ENCODE results near the gene PSMC4. TPM values are rescaled to one million over a fixed set of nuclear protein-coding genes. Genes with fewer than 3 reads are reported as not detected.

Gene PSMC4
- total RNA-seq, 1 donor, result 45.0 TPM

- H3K27me3 ChIP-seq (ENCODE audit: insufficient read depth, low read length), result peaks cover 45% of the 10 kb centered on the region
- H3K9me3 ChIP-seq (ENCODE audit: low read depth, low read length), result no peaks in the 10 kb centered on the region
- H3K4me3 ChIP-seq (ENCODE audit: low read length), result no peak overlapping the region
- H3K4me1 ChIP-seq (ENCODE audit: insufficient read depth, low read length), result peaks cover 14% of the 10 kb centered on the region
Observed at GRCh38 chr19:39963898-39964297, 7.1 kb upstream of the PSMC4 start.

DNA sequence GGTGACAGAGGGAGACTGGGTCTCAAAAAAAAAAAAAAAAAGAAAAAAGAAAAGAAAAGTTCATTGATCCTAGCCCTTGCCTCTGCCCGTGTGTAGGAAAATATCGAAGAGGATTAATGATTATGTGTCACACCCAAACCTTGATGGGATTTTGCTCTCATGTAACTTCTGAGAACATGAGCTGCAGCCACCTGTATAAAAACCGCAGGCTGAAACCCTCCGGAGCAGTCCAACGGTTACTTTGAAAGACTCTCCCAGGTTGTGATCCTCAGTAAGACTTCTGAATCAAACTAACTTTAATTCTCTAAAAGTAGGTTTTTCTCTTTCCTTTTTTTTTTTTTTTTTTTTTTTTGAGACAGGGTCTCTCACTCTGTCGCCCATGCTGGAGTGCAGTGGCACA, 4.3 kb upstream of the PSMC4 start:
- no peak overlapping the region for H3K4me3 ChIP-seq (ENCODE audit: low read length)
- H3K27me3 ChIP-seq (ENCODE audit: insufficient read depth, low read length), result peaks cover 30% of the 10 kb centered on the region
- peaks cover 32% of the 10 kb centered on the region for H3K4me1 ChIP-seq (ENCODE audit: insufficient read depth, low read length)
- H3K9me3 ChIP-seq (ENCODE audit: low read depth, low read length), result no peaks in the 10 kb centered on the region

GRCh38 chr19:39967561-39967960, 3.4 kb upstream of the PSMC4 start:
- Histone ChIP-seq H3K4me1 (ENCODE audit: insufficient read depth, low read length) (peaks cover 38% of the 10 kb centered on the region), H3K27me3 (ENCODE audit: insufficient read depth, low read length) (peaks cover 22% of the 10 kb centered on the region), H3K4me3 (ENCODE audit: low read length) (no peak overlapping the region), H3K9me3 (ENCODE audit: low read depth, low read length) (no peaks in the 10 kb centered on the region)

- Histone ChIP-seq H3K4me1 (ENCODE audit: insufficient read depth, low read length) (peaks cover 34% of the 10 kb centered on the region), H3K9me3 (ENCODE audit: low read depth, low read length) (no peaks in the 10 kb centered on the region), H3K4me3 (ENCODE audit: low read length) (no peak overlapping the region), H3K27me3 (ENCODE audit: insufficient read depth, low read length) (peaks cover 13% of the 10 kb centered on the region)
Observed at GRCh38 chr19:39968789-39969188, 2.2 kb upstream of the PSMC4 start.

- Histone ChIP-seq H3K27me3 (ENCODE audit: insufficient read depth, low read length) (peaks cover 9% of the 10 kb centered on the region), H3K4me3 (ENCODE audit: low read length) (no peak overlapping the region), H3K9me3 (ENCODE audit: low read depth, low read length) (no peaks in the 10 kb centered on the region), H3K4me1 (ENCODE audit: insufficient read depth, low read length) (peaks cover 33% of the 10 kb centered on the region)
Observed at GRCh38 chr19:39969266-39969665, 1.7 kb upstream of the PSMC4 start.

- Histone ChIP-seq H3K4me3 (ENCODE audit: low read length) (peak overlapping the region; percentile 72), H3K27me3 (ENCODE audit: insufficient read depth, low read length) (peaks cover 9% of the 10 kb centered on the region), H3K4me1 (ENCODE audit: insufficient read depth, low read length) (peaks cover 33% of the 10 kb centered on the region), H3K9me3 (ENCODE audit: low read depth, low read length) (no peaks in the 10 kb centered on the region)
Observed at GRCh38 chr19:39969681-39970424, 1.1 kb upstream of the PSMC4 start.

DNA sequence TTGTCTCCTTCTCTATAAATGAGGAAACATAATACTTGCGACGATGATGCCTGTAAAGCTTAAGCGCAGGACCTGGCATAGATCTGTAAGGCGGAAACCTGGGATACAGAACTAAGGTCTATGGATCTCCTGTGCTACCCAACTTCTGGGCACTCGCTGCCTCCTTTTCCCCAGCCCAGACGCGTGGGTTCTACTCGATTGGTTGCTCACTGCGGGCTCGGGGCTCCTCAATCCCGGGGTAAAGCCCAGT, 615 bp upstream of the PSMC4 start:
- peaks cover 9% of the 10 kb centered on the region for H3K27me3 ChIP-seq (ENCODE audit: insufficient read depth, low read length)
- H3K4me1 ChIP-seq (ENCODE audit: insufficient read depth, low read length), result peaks cover 33% of the 10 kb centered on the region
- peak overlapping the region; percentile 72 for H3K4me3 ChIP-seq (ENCODE audit: low read length)
- no peaks in the 10 kb centered on the region for H3K9me3 ChIP-seq (ENCODE audit: low read depth, low read length)

DNA sequence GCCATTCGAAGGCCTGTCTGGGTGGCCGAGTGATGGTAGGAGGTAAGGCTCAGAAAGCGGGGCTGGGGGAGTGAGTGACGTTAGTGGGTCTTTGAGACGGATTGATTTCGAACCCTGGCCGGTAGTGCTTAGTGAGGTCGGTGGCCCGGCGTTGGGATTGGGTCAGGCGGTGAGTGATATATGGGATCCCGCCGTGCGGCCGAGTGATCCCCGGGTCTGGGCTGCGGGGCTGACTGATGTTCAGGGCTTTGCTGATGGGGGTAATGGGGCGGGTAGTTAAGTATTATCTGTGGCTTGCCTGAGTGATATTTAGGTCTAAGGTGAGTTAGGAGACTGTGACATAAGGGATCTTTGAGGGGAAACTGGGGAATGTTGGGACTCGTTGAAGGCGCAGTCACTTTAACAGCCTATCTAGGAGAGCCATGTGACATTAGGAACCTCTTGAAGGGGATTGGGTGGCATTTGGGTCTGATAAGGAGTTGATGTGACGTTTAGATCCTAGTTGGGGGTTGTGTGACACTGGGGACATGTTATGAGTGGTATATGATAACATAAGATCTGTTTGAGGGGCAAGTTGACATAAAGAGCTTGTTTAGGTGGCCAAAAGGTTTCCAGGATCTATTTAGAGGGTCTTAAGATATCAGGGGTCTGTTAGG, 543 bp downstream of the PSMC4 start:
- Histone ChIP-seq H3K27me3 (ENCODE audit: insufficient read depth, low read length) (peaks cover 9% of the 10 kb centered on the region), H3K9me3 (ENCODE audit: low read depth, low read length) (no peaks in the 10 kb centered on the region), H3K4me1 (ENCODE audit: insufficient read depth, low read length) (peaks cover 33% of the 10 kb centered on the region), H3K4me3 (ENCODE audit: low read length) (peak overlapping the region; percentile 72)

GRCh38 chr19:39974377-39975155, 3.6 kb downstream of the PSMC4 start:
- H3K9me3 ChIP-seq (ENCODE audit: low read depth, low read length), result no peaks in the 10 kb centered on the region
- no peaks in the 10 kb centered on the region for H3K27me3 ChIP-seq (ENCODE audit: insufficient read depth, low read length)
- peaks cover 21% of the 10 kb centered on the region for H3K4me1 ChIP-seq (ENCODE audit: insufficient read depth, low read length)
- no peak overlapping the region for H3K4me3 ChIP-seq (ENCODE audit: low read length)

GRCh38 chr19:39982883-39983282, 11.9 kb downstream of the PSMC4 start:
- Histone ChIP-seq H3K4me3 (ENCODE audit: low read length) (no peak overlapping the region), H3K9me3 (ENCODE audit: low read depth, low read length) (peaks cover 30% of the 10 kb centered on the region), H3K27me3 (ENCODE audit: insufficient read depth, low read length) (no peaks in the 10 kb centered on the region), H3K4me1 (ENCODE audit: insufficient read depth, low read length) (no peaks in the 10 kb centered on the region)

- no peaks in the 10 kb centered on the region for H3K27me3 ChIP-seq (ENCODE audit: insufficient read depth, low read length)
- H3K4me1 ChIP-seq (ENCODE audit: insufficient read depth, low read length), result no peaks in the 10 kb centered on the region
- H3K9me3 ChIP-seq (ENCODE audit: low read depth, low read length), result peaks cover 30% of the 10 kb centered on the region
- H3K4me3 ChIP-seq (ENCODE audit: low read length), result no peak overlapping the region
Observed at GRCh38 chr19:39983695-39984300, 12.8 kb downstream of the PSMC4 start.

- Histone ChIP-seq H3K4me1 (ENCODE audit: insufficient read depth, low read length) (peaks cover 6% of the 10 kb centered on the region), H3K4me3 (ENCODE audit: low read length) (no peak overlapping the region), H3K9me3 (ENCODE audit: low read depth, low read length) (peaks cover 30% of the 10 kb centered on the region), H3K27me3 (ENCODE audit: insufficient read depth, low read length) (no peaks in the 10 kb centered on the region)
Observed at GRCh38 chr19:39986643-39987042, 15.7 kb downstream of the PSMC4 start.

DNA sequence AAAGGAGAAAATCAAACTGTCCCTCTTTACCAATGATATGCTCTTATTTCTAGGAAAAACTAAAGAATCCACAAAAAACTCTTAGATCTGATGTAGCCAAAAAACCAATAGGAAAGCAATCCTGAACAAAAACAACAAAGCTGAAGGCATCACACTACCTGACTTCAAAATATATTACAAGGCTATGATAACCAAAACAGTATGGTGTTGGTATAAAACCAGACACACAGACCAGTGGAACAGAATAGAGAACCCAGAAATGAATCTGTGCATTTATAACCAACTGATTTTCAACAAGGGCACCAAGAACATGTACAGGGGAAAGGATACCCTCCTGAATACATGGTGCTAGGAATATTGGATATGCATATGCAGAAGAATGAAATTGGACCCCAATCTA, 16.2 kb downstream of the PSMC4 start:
- Histone ChIP-seq H3K4me3 (ENCODE audit: low read length) (no peak overlapping the region), H3K4me1 (ENCODE audit: insufficient read depth, low read length) (peaks cover 6% of the 10 kb centered on the region), H3K27me3 (ENCODE audit: insufficient read depth, low read length) (no peaks in the 10 kb centered on the region), H3K9me3 (ENCODE audit: low read depth, low read length) (peaks cover 30% of the 10 kb centered on the region)

GRCh38 chr19:39987596-39987995, 16.6 kb downstream of the PSMC4 start:
- Histone ChIP-seq H3K9me3 (ENCODE audit: low read depth, low read length) (peaks cover 30% of the 10 kb centered on the region), H3K27me3 (ENCODE audit: insufficient read depth, low read length) (no peaks in the 10 kb centered on the region), H3K4me3 (ENCODE audit: low read length) (no peak overlapping the region), H3K4me1 (ENCODE audit: insufficient read depth, low read length) (peaks cover 6% of the 10 kb centered on the region)

GRCh38 chr19:39993605-39994004, 22.6 kb downstream of the PSMC4 start:
- Histone ChIP-seq H3K4me1 (ENCODE audit: insufficient read depth, low read length) (peaks cover 26% of the 10 kb centered on the region), H3K27me3 (ENCODE audit: insufficient read depth, low read length) (no peaks in the 10 kb centered on the region), H3K4me3 (ENCODE audit: low read length) (no peak overlapping the region), H3K9me3 (ENCODE audit: low read depth, low read length) (no peaks in the 10 kb centered on the region)
